NCI-H82 treated with DMSO at 0.1 percent for 48 hours (cell line): ENCODE data around the gene YKT6.
A peak's percentile ranks its signal among the peaks of the same experiment; 100 is the strongest.

Source experiments
- DNase-seq: peaks from one replicate; lab custom pipeline; 2025; ENCODE audit not compliant: unreplicated experiment; lab: John Stamatoyannopoulos, UW

YKT6 gene

DNA sequence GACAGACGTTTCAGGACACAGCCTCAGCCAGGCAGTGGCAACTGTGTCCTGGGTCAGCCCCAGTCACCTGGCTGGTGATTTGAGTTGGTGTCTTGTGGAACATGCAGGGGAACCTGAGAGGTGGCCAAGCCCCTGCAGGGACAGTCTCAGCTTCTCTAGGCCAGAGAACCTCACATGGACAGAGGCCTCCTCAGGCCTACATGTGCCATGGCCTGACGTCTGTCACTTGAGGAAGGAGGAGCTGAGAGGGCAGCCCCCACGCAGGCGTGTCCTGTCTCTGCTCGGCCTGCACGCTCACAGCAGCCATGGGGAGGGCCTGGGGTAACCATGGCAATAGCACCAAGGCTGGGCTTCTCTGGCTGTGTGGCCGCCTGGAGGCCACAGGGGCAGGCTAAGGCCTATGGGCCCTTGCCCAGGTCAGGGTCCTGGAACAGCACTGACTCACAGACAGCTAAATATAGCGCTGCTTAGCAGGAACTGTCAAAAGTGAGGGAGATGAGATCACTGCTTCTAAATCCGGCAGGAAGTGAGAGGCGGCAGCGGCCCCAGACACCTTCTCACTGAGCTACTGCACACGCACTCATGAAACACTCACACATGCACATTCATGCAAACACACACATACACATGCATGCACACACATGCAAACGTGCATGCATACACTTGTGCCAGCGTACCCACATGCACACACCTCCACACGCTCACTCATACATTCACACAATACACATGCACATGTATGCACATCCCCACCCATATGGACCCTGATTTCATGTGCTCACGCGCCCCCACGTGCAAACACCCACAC, 57.0 kb downstream of the YKT6 start:
- DNase-seq, result no peak

DNA sequence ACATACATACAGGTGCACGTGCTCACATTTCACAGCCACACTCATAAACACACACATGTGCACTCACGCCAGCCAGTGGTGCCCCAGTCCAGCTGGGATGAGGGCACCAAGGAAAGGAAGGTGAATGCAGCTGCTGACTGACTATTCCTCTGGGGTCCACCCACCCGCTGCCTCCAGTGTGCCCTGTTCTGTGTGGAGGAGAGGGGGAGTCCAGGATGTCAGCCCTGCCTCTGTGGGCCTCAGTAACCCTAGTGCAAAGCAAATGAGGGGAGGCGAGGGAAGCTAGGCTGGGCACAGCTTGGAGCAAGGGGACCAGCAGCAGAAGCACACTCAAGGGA, 57.6 kb downstream of the YKT6 start:
- no peak for DNase-seq

DNA sequence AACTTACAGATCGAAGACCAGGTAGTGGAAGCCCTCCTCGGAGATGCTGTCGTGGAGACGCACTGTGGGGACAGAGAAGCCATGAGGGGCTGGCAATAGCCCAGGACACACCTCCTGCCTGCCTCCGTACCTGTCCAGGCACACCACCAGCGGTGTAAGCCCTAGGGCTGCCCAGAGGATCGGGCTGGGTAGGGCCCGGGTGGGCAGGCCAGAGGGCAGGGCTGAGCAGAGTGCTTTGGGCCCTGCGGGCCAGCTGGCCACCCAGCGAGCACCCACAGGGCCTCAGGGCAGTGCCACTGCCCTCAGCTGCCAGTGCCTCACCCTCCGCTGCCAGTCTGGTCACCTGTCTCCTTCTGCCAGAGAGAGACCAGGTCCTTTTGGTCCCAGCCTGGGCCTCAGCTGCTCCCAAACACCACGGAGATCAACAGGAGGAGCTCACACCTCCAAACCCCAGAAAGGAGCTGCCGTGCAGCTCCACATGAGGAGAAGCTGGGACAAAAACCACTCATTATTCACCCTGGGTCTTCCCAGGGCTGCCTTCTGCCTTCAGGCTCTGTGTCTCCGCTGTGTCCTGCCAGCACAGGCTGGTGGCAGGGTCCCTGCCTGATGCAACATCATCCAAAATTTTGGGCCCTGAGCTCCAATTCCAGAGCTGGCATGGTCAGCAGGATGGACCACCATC, 58.2 kb downstream of the YKT6 start:
- no peak for DNase-seq

DNA sequence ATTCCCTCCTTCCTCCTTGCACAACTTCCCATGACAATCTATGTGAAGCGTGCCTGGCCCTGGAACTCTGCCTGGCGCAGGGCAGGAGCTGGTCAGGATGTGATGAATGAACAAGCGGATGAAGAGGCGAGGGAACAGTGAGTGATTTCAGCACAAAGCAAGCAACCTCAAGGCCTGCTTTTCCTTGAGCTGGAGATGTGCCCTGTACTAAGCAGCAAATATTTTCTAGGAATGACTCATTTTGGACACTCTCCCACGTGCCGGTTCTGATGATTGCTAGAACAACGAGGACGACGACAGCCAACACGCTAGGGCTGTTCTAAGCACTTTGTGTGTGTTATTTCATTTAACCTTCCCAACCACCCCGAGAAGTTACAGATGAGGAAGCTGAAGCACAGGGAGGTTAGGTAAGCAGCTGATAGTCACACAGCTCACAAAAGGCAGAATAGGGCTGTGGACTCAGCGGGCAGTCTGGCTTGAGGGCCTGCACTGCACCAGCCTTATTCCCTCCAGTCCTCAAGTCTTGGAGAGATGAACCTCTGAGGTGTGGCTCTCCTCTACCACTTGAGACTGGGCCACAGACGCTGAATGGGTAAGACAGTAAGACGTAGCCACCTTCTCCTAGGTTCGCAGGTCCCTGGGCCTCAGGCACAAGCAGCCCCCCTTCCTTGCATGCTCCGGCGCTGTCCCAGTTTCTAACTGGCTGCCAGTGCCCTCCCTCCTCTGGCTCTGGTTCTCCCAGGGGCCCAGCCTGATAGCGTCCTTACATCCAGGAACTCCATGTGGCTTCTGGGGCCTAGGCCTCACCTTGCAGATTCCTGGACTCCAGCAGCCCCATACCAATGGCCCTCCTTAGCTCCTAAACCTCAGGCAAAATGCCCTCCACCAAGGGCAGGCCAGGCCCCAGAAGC, 59.0 kb downstream of the YKT6 start:
- DNase-seq, result no peak

DNA sequence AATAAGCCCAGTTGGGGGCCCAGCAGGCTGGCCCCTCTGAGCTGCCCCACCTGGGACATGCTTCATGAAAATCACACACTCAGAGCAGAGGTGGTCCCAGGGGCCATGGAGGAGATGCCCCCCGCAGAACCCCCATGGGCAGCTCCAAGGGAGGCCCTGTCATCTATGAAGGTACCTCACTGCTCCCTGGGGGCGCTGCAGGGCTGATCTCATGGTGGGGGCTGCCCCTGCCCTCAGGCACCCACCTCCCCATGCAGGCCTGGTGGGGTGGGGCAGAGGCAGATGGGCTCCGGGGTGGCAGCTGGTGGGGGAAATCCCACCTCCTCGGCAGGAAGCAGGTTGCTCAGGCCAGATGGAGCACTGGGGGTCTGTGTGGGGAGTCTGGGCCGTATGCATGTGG, 60.5 kb downstream of the YKT6 start:
- DNase-seq, result peak; percentile 60

DNA sequence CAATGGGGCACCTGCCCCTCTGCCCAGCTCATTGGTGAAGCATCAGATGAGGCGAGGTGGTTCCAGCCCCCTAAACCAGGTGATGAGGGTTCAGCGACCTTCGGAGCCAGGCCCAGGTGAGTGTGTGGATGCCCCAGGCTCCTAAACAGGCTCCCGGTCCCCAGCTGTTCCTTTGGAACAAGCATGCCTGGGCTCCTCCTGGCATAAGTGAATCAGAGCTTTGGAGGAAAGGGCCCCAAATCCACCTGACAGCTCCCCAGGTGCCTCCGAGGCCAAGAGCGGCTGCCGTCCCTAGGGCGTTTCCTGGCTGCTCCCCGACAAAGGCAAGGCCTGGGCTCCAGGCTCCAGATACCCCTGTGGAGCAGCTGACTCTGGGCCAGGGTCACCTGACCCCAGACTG, 61.3 kb downstream of the YKT6 start:
- no peak for DNase-seq

DNA sequence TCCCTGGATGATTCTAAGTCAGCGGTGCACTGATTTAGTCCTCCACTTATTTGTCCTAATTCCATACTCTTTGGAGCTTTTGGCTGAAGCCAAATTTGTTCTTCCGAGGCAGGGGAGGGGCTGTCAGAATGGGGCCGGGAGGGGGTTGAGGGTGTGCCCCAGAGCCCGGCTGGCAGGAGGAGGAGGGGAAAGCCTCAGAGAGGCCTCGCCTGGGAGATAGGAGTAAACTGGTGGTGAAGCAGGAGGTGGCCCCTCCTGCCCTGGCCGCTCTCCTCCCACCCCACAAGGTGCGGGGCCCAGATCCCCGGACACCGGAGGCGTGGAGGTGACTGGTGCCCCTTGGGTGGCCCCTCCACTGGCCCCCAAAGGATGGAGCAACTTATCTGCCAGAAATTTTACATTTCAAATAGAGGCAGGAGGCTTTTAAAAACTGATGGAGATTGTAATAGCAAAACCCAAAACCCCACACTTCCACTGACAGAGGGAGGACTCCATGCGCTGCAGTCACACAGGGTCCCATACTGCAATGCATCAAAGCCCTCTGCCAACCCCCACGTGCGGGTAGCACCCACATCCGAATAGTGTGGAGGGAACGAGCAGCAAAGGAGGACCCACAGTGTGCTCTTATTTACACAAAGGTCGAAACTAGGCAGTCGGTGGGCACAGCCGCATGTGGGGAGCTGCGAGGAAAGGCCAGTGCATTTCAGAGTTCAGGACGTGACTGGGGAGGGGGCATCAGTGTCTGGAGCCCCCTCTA, 62.7 kb downstream of the YKT6 start:
- DNase-seq, result no peak
